ENCODE data around the gene FAM120A.
"Not testable (repeated sequence)": the region's sequence is repeated elsewhere in the genome, so short reads cannot be mapped to it uniquely, and the experiment has no call there.

Gene FAM120A

GRCh38 chr9:93450945-93451815 lies at the start of gene FAM120A:
TSS of gene FAM120A (plus strand) at chr9:93451685. CDS start at chr9:93451916, 231 bp downstream.
- DNase-seq: peak; percentile 90 to 97 (median 95)

- DNase-seq: peak; percentile 18 to 30 (median 19)
Observed at GRCh38 chr9:93406371-93406770, 45.1 kb upstream of the FAM120A start.

GRCh38 chr9:93413530-93413929 lies 38.0 kb upstream of the FAM120A start:
- no peak for DNase-seq

- no peak for DNase-seq
Observed at GRCh38 chr9:93415176-93415690, 36.3 kb upstream of the FAM120A start.

- no peak for DNase-seq
Observed at GRCh38 chr9:93416530-93417235, 34.8 kb upstream of the FAM120A start.

- no peak for DNase-seq
Observed at GRCh38 chr9:93417538-93417937, 33.9 kb upstream of the FAM120A start.

- no peak for DNase-seq
Observed at GRCh38 chr9:93419023-93419422, 32.5 kb upstream of the FAM120A start.

- DNase-seq: no peak
Observed at GRCh38 chr9:93422977-93423616, 28.4 kb upstream of the FAM120A start.

GRCh38 chr9:93427655-93428379 lies 23.7 kb upstream of the FAM120A start:
- DNase-seq: peak in 2 of 3 donors; percentile 22 to 45

- peak in 2 of 3 donors; percentile 10 to 20 for DNase-seq
Observed at GRCh38 chr9:93431539-93432105, 19.9 kb upstream of the FAM120A start.

GRCh38 chr9:93432964-93433363 lies 18.5 kb upstream of the FAM120A start:
- no peak for DNase-seq

- DNase-seq: no peak
Observed at GRCh38 chr9:93434056-93434455, 17.4 kb upstream of the FAM120A start.

GRCh38 chr9:93435386-93435785 lies 16.1 kb upstream of the FAM120A start:
- no peak for DNase-seq

- DNase-seq: no peak
Observed at GRCh38 chr9:93436218-93436617, 15.3 kb upstream of the FAM120A start.

- DNase-seq: no peak
Observed at GRCh38 chr9:93436655-93437407, 14.7 kb upstream of the FAM120A start.

GRCh38 chr9:93437996-93438395 lies 13.5 kb upstream of the FAM120A start:
- no peak for DNase-seq

- not testable (repeated sequence) for DNase-seq
Observed at GRCh38 chr9:93439301-93439700, 12.2 kb upstream of the FAM120A start.

GRCh38 chr9:93440896-93441580 lies 10.4 kb upstream of the FAM120A start:
- DNase-seq: no peak

- no peak for DNase-seq
Observed at GRCh38 chr9:93446073-93446472, 5.4 kb upstream of the FAM120A start.

GRCh38 chr9:93447655-93448054 lies 3.8 kb upstream of the FAM120A start:
- DNase-seq: no peak
